Lower lobe of right lung (tissue), 2 donors: Measurements from ENCODE around the gene KRT40. TPM values are rescaled to one million over a fixed set of nuclear protein-coding genes. Genes with fewer than 3 reads are reported as not detected.

Experiments used
- ATAC-seq, 2 donors: fragments of 200-7000 bp; cut with Tn5 transposase; one replicate each; pipeline ENCODE4 v1.9.1; 2020 to 2022; ENCODE audit warnings: mild to moderate bottlenecking in 2 of 2, moderate library complexity in 2 of 2
- DNase-seq: peaks from one replicate; pipeline ENCODE4 v3.0.0-alpha.2; 2020
- H3K27ac ChIP-seq: fragments of 200-600 bp; one replicate; pipeline ENCODE4 v1.8.0; 2022
- H3K27me3 ChIP-seq: fragments of 200-600 bp; one replicate; pipeline ENCODE4 v1.8.0; 2022; ENCODE audit warnings: low read depth
- H3K36me3 ChIP-seq: fragments of 200-600 bp; one replicate; pipeline ENCODE4 v1.8.0; 2022; ENCODE audit warnings: mild to moderate bottlenecking
- H3K4me1 ChIP-seq: fragments of 200-600 bp; one replicate; pipeline ENCODE4 v1.8.0; 2022
- H3K4me3 ChIP-seq: fragments of 200-600 bp; one replicate; pipeline ENCODE4 v1.8.0; 2022; ENCODE audit warnings: mild to moderate bottlenecking
- H3K9me3 ChIP-seq: fragments of 200-600 bp; one replicate; pipeline ENCODE4 v1.8.0; 2022
- CTCF ChIP-seq: fragments of 200-600 bp; IDR thresholded peaks from one replicate; pipeline ENCODE4 v1.8.0; 2022; ENCODE audit warnings: antibody characterized with exemption, mild to moderate bottlenecking
- intact Hi-C: fragments of 100-400 bp; cut with DNase I; formaldehyde crosslinking; loops from one replicate; pipeline ENCODE4 v1.11.0; 2022
- total RNA-seq: library from RNA; stranded (reverse); fragmentation: NEBNext Ultra II Directional; extraction: Animal tissue kit (Norgen Biotek cat#: 25700); gene quantifications from one replicate; pipeline ENCODE4 v1.2.1, GENCODE V29; 2021
- donor health status: DM: no; HTN: yes; CAD: no; lungs with severe emphysema.

The KRT40 gene
- total RNA-seq, 1 donor from 2014 or later = 0.27 TPM

- H3K4me1 ChIP-seq = peaks cover 7% of the 10 kb centered on the region
- intact Hi-C loops = no loop called here
- TF ChIP-seq CTCF = no peak
- no peaks in the 10 kb centered on the region for H3K27me3 ChIP-seq
- no peak for DNase-seq
- no peaks in the 10 kb centered on the region for H3K9me3 ChIP-seq
- H3K27ac ChIP-seq = no peak overlapping the region
- no peaks in the 10 kb centered on the region for H3K36me3 ChIP-seq
- ATAC-seq = no peak
- no peak overlapping the region for H3K4me3 ChIP-seq
Measured at GRCh38 chr17:40962059-40962561, 22.0 kb downstream of the KRT40 start.

- H3K4me3 ChIP-seq = no peak overlapping the region
- no peaks in the 10 kb centered on the region for H3K36me3 ChIP-seq
- no peak for TF ChIP-seq CTCF
- intact Hi-C loops = no loop called here
- no peaks in the 10 kb centered on the region for H3K9me3 ChIP-seq
- no peak overlapping the region for H3K27ac ChIP-seq
- no peak for ATAC-seq
- no peak for DNase-seq
- H3K4me1 ChIP-seq = peaks cover 7% of the 10 kb centered on the region
- H3K27me3 ChIP-seq = no peaks in the 10 kb centered on the region
Measured at GRCh38 chr17:40961591-40961990, 22.5 kb downstream of the KRT40 start.

- Histone ChIP-seq H3K27me3 (no peaks in the 10 kb centered on the region), H3K4me3 (peak overlapping the region; percentile 4), H3K36me3 (no peaks in the 10 kb centered on the region), H3K27ac (no peak overlapping the region), H3K4me1 (peaks cover 7% of the 10 kb centered on the region), H3K9me3 (no peaks in the 10 kb centered on the region)
- DNase-seq (no peak), ATAC-seq (peak; percentile 37 to 54)
- no peak for TF ChIP-seq CTCF
- intact Hi-C loops = no loop called here
Measured at GRCh38 chr17:40960144-40960543, 24.0 kb downstream of the KRT40 start.

- intact Hi-C loops = no loop called here
- DNase-seq = no peak
- H3K9me3 ChIP-seq = no peaks in the 10 kb centered on the region
- no peak for TF ChIP-seq CTCF
- H3K4me1 ChIP-seq = peaks cover 7% of the 10 kb centered on the region
- H3K4me3 ChIP-seq = no peak overlapping the region
- ATAC-seq = peak; percentile 67 to 70
- H3K27ac ChIP-seq = no peak overlapping the region
- H3K27me3 ChIP-seq = no peaks in the 10 kb centered on the region
- H3K36me3 ChIP-seq = no peaks in the 10 kb centered on the region
Measured at GRCh38 chr17:40958086-40958953, 25.8 kb downstream of the KRT40 start.

GRCh38 chr17:40956401-40957254, 27.5 kb downstream of the KRT40 start:
- no peaks in the 10 kb centered on the region for H3K36me3 ChIP-seq
- no peaks in the 10 kb centered on the region for H3K9me3 ChIP-seq
- H3K27ac ChIP-seq = no peak overlapping the region
- no peak for TF ChIP-seq CTCF
- intact Hi-C loops = no loop called here
- H3K4me3 ChIP-seq = no peak overlapping the region
- H3K27me3 ChIP-seq = no peaks in the 10 kb centered on the region
- H3K4me1 ChIP-seq = peaks cover 16% of the 10 kb centered on the region
- no peak for DNase-seq
- ATAC-seq = peak; percentile 64 to 66
